Measurements from ENCODE around the gene HINFP. TPM values are rescaled to one million over a fixed set of nuclear protein-coding genes. Genes with fewer than 3 reads are reported as not detected.

Gene HINFP, protein sequence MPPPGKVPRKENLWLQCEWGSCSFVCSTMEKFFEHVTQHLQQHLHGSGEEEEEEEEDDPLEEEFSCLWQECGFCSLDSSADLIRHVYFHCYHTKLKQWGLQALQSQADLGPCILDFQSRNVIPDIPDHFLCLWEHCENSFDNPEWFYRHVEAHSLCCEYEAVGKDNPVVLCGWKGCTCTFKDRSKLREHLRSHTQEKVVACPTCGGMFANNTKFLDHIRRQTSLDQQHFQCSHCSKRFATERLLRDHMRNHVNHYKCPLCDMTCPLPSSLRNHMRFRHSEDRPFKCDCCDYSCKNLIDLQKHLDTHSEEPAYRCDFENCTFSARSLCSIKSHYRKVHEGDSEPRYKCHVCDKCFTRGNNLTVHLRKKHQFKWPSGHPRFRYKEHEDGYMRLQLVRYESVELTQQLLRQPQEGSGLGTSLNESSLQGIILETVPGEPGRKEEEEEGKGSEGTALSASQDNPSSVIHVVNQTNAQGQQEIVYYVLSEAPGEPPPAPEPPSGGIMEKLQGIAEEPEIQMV
- 42.1 and 42.4 TPM in 2 replicates for total RNA-seq (2021)
- long read RNA-seq, transcript HINFP-201 (10 exons, 3,163 nt) = major isoform, 133 of 209 reads
- long read RNA-seq, partial matches to known transcripts = 13 of 209 reads
- long read RNA-seq, other reads (novel, unspliced or antisense) = 62 of 209 reads

DNA sequence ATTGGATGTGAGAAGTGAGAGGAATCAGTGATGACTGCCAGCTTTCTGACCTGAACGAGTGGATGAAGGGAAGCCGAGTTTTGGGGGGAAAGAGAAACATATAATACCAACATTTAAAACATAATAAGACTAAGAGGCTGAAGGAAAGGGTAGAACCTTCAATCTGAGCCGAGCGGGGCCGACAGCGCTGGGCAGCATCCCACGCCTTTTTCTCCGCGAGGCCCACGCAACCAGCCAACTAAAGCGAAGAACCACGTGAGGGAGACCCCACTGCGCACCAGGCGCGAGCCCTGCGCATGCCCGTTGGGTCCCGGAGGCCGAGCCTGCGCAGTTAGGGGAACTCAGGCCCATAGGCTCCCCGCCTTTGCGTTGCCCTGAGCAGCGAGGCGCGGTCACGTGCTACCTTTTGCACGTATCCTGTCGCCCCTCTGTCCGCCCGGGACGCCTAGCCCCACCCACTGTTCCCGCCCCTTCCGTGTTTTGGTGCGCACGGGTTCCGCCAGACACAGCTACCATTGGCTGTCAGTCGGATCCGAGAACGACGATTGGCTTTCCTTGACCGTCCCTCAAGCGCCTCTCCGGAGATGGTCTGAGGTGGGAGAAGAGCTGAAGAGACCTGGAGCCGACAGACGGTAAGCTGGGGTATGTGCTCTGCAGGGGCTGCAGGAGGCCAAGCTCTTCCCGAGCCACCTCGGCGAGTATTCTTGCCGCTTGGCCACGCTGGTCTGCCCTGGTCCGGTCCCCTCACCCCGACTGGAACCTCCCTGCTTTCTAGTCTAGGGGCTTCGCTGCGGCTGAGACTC lies at the start of gene HINFP:
Gene HINFP (plus strand): TSS at position 573 of the 803 bp plus-strand sequence. CDS start 5,365 bp downstream, outside the sequence.
- no peak within 1 kb of the TSS for H2BK15ac ChIP-seq (ENCODE audit: low read depth, low read length)
- H4K91ac ChIP-seq (ENCODE audit: insufficient read length, low read depth, low read length) = no peak within 1 kb of the TSS
- H3K79me2 ChIP-seq (ENCODE audit: insufficient read depth, low read length) = peaks cover 8% of the 10 kb centered on the region
- WGBS (ENCODE audit: extremely low coverage, insufficient read length, low lambda C conversion rate) = no CpG with 5 or more reads among the region's 54 CpGs
- peaks cover 0 to 18% (median 17%) of the 10 kb centered on the region in 3 experiments; a peak in 6 of 7 replicates for H3K36me3 Mint-ChIP-seq (ENCODE audit: insufficient read depth in 1 of 3, low read depth in 3 of 3)
- no peak within 1 kb of the TSS for H3K4ac ChIP-seq (ENCODE audit: low read depth, low read length)
- no peak within 1 kb of the TSS for H2BK5ac ChIP-seq (ENCODE audit: insufficient read length, low read length)
- H3K9me3 ChIP-seq (ENCODE audit: control insufficient read depth, low read depth, low read length) = no peaks in the 10 kb centered on the region
- no peak within 1 kb of the TSS; the same call in 1 of the 2 replicates for H3K14ac ChIP-seq (ENCODE audit: insufficient read depth, low read length)
- no peak within 1 kb of the TSS for H3K56ac ChIP-seq (ENCODE audit: insufficient read length, low read depth, low read length)
- no peaks in the 10 kb centered on the region for H4K20me1 ChIP-seq (ENCODE audit: control insufficient read depth, insufficient read depth, insufficient read length)
- peak within 1 kb of the TSS; percentile 93 to 94 for H3K4me3 Mint-ChIP-seq
- no peak within 1 kb of the TSS for H2AK5ac ChIP-seq (ENCODE audit: insufficient read length, low read length)
- no peak within 1 kb of the TSS for H4K8ac ChIP-seq (replicated peaks; ENCODE audit: insufficient read length, low read depth, low read length)
- H3K4me1 ChIP-seq (ENCODE audit: insufficient read depth, low read length) = peaks cover 4% of the 10 kb centered on the region; the same call in 1 of the 2 replicates
- H3K27me3 Mint-ChIP-seq (ENCODE audit: low read depth) = no peaks in the 10 kb centered on the region; the same call in 1 of the 2 replicates
- H3K27me3 ChIP-seq (ENCODE audit: insufficient read depth, low read length) = no peaks in the 10 kb centered on the region
- H2AFZ ChIP-seq (ENCODE audit: low read length) = no peak within 1 kb of the TSS
- H2BK20ac ChIP-seq (ENCODE audit: low read depth, low read length, poor library complexity, severe bottlenecking) = no peak within 1 kb of the TSS
- H3K9ac ChIP-seq (ENCODE audit: extremely low read depth, insufficient read length, low read length) = peak within 1 kb of the TSS; percentile 71
- H3T11ph ChIP-seq (ENCODE audit: low read length) = no peak within 1 kb of the TSS
- H3K27ac Mint-ChIP-seq = peak within 1 kb of the TSS; percentile 44 to 95 (median 52); a peak in 6 of 7 replicates
- H3K27ac ChIP-seq (ENCODE audit: insufficient read length, low read depth, low read length) = no peak within 1 kb of the TSS
- peak within 1 kb of the TSS; percentile 74 for H3K4me2 ChIP-seq (ENCODE audit: insufficient read depth, insufficient read length, low read length)
- H3K23ac ChIP-seq (ENCODE audit: insufficient read length, low read depth, low read length) = no peak within 1 kb of the TSS
- no peak within 1 kb of the TSS for H2BK12ac ChIP-seq (ENCODE audit: insufficient read length, low read depth, low read length)
- H3K18ac ChIP-seq (ENCODE audit: insufficient read length, low read depth, low read length) = no peak within 1 kb of the TSS
- TF ChIP-seq, protein P1, sequence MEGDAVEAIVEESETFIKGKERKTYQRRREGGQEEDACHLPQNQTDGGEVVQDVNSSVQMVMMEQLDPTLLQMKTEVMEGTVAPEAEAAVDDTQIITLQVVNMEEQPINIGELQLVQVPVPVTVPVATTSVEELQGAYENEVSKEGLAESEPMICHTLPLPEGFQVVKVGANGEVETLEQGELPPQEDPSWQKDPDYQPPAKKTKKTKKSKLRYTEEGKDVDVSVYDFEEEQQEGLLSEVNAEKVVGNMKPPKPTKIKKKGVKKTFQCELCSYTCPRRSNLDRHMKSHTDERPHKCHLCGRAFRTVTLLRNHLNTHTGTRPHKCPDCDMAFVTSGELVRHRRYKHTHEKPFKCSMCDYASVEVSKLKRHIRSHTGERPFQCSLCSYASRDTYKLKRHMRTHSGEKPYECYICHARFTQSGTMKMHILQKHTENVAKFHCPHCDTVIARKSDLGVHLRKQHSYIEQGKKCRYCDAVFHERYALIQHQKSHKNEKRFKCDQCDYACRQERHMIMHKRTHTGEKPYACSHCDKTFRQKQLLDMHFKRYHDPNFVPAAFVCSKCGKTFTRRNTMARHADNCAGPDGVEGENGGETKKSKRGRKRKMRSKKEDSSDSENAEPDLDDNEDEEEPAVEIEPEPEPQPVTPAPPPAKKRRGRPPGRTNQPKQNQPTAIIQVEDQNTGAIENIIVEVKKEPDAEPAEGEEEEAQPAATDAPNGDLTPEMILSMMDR (conservative IDR thresholded peaks at IDR 0.05) = no peak
- H3K9me3 Mint-ChIP-seq = no peaks in the 10 kb centered on the region; a peak in 1 of 5 replicates
- H3K23me2 ChIP-seq (ENCODE audit: insufficient read length, low read depth, low read length, poor library complexity, severe bottlenecking) = peaks cover 9% of the 10 kb centered on the region
- DNase-seq = peak; percentile 100
- no peak within 1 kb of the TSS for H4K5ac ChIP-seq (ENCODE audit: insufficient read length, low read depth, low read length)
- peaks cover 6% of the 10 kb centered on the region for H3K79me1 ChIP-seq (ENCODE audit: insufficient read depth, low read depth, low read length, poor library complexity, severe bottlenecking)
- peaks cover 18 to 20% of the 10 kb centered on the region in 2 experiments for H3K4me1 Mint-ChIP-seq
- no peak within 1 kb of the TSS for H2BK120ac ChIP-seq (ENCODE audit: low read depth, low read length, poor library complexity, severe bottlenecking)

Measured in H9 (cell line).